VCaP (cell line): ENCODE results near the gene RGS16.

Experiments
- H3K27ac ChIP-seq: fragments of 450-650 bp; 2 replicates; pipeline ENCODE4 v1.5.1; 2017
- CTCF ChIP-seq: fragments of 450-650 bp; conservative IDR thresholded peaks from 2 replicates; pipeline ENCODE4 v1.5.1; 2017; ENCODE audit warnings: mild to moderate bottlenecking, moderate library complexity

RGS16 gene

GRCh38 chr1:182587666-182588499 is 16.3 kb downstream of the RGS16 start:
- TF ChIP-seq CTCF = no peak
- peak overlapping the region; percentile 87 for H3K27ac ChIP-seq

- H3K27ac ChIP-seq = no peak overlapping the region
Observed at GRCh38 chr1:182587093-182587492, 17.1 kb downstream of the RGS16 start.

GRCh38 chr1:182586380-182586779 is 17.8 kb downstream of the RGS16 start:
- no peak overlapping the region for H3K27ac ChIP-seq

More at GRCh38 chr1:182587093-182587492, 17.1 kb downstream of the RGS16 start:
- no peak for TF ChIP-seq CTCF

GRCh38 chr1:182584746-182585145 is 19.4 kb downstream of the RGS16 start:
- TF ChIP-seq CTCF = no peak
- no peak overlapping the region for H3K27ac ChIP-seq

More at GRCh38 chr1:182586380-182586779, 17.8 kb downstream of the RGS16 start:
- no peak for TF ChIP-seq CTCF

- no peak for TF ChIP-seq CTCF
- H3K27ac ChIP-seq = no peak overlapping the region
Observed at GRCh38 chr1:182580736-182581135, 23.5 kb downstream of the RGS16 start.

GRCh38 chr1:182575540-182576149 is 28.5 kb downstream of the RGS16 start:
- H3K27ac ChIP-seq = no peak overlapping the region

More at GRCh38 chr1:182575540-182576149, 28.5 kb downstream of the RGS16 start:
- TF ChIP-seq CTCF = no peak
